ENCODE measurements around the gene RRAS2. TPM values are rescaled to one million over a fixed set of nuclear protein-coding genes. Genes with fewer than 3 reads are reported as not detected.

Gene RRAS2
- total RNA-seq, 1 experiment from 2014 or later: 158 TPM

DNA sequence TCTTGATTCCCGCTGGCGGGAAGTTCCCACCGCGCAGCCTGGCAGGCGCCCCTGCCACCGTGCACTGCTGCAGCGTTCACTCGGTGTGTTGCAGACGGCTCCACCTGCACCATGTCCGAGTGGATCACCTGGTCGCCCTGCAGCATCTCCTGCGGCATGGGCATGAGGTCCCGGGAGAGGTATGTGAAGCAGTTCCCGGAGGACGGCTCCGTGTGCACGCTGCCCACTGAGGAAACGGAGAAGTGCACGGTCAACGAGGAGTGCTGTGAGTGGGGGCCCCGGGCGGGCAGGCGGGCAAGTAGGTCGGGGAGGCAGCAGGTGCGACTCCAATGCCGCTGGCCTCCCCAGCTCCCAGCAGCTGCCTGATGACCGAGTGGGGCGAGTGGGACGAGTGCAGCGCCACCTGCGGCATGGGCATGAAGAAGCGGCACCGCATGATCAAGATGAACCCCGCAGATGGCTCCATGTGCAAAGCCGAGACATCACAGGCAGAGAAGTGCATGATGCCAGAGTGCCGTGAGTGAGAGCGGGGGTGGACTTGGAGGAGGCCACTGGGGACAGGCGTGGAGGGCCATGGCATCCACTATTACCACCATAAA lies 99.7 kb downstream of the RRAS2 start:
- no peak for DNase-seq

More for the DNA sequence above, 99.7 kb downstream of the RRAS2 start:
- TF ChIP-seq, protein P1, sequence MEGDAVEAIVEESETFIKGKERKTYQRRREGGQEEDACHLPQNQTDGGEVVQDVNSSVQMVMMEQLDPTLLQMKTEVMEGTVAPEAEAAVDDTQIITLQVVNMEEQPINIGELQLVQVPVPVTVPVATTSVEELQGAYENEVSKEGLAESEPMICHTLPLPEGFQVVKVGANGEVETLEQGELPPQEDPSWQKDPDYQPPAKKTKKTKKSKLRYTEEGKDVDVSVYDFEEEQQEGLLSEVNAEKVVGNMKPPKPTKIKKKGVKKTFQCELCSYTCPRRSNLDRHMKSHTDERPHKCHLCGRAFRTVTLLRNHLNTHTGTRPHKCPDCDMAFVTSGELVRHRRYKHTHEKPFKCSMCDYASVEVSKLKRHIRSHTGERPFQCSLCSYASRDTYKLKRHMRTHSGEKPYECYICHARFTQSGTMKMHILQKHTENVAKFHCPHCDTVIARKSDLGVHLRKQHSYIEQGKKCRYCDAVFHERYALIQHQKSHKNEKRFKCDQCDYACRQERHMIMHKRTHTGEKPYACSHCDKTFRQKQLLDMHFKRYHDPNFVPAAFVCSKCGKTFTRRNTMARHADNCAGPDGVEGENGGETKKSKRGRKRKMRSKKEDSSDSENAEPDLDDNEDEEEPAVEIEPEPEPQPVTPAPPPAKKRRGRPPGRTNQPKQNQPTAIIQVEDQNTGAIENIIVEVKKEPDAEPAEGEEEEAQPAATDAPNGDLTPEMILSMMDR (conservative IDR thresholded peaks at IDR 0.05): peak; percentile 24; the same call in 1 of the 3 replicates
- Mint-ChIP-seq H3K27me3 (ENCODE audit: low read depth) (peaks cover 10% of the 10 kb centered on the region), H3K4me1 (no peaks in the 10 kb centered on the region), H3K27ac (no peak overlapping the region), H3K4me3 (no peak overlapping the region), H3K36me3 (ENCODE audit: insufficient read depth in 1 of 3, low read depth in 3 of 3) (peaks cover 3 to 9% (median 8%) of the 10 kb centered on the region in 3 experiments; a peak in 6 of 7 replicates), H3K9me3 (peaks cover 4 to 16% of the 10 kb centered on the region in 2 experiments; a peak in 4 of 5 replicates)
- Histone ChIP-seq H3K14ac (ENCODE audit: insufficient read depth, low read length) (no peak overlapping the region), H2BK15ac (ENCODE audit: low read depth, low read length) (no peak overlapping the region), H3K9ac (ENCODE audit: extremely low read depth, insufficient read length, low read length) (no peak overlapping the region), H4K91ac (ENCODE audit: insufficient read length, low read depth, low read length) (no peak overlapping the region), H3K4ac (ENCODE audit: low read depth, low read length) (no peak overlapping the region), H2AFZ (ENCODE audit: low read length) (no peak overlapping the region), H2BK120ac (ENCODE audit: low read depth, low read length, poor library complexity, severe bottlenecking) (no peak overlapping the region), H4K5ac (ENCODE audit: insufficient read length, low read depth, low read length) (no peak overlapping the region), H3K27me3 (ENCODE audit: insufficient read depth, low read length) (no peaks in the 10 kb centered on the region), H3K27ac (ENCODE audit: insufficient read length, low read depth, low read length) (no peak overlapping the region), H3K4me2 (ENCODE audit: insufficient read depth, insufficient read length, low read length) (no peak overlapping the region), H2BK12ac (ENCODE audit: insufficient read length, low read depth, low read length) (no peak overlapping the region), H4K8ac (replicated peaks; ENCODE audit: insufficient read length, low read depth, low read length) (no peak overlapping the region), H2BK5ac (ENCODE audit: insufficient read length, low read length) (no peak overlapping the region), H3T11ph (ENCODE audit: low read length) (no peak overlapping the region), H2AK5ac (ENCODE audit: insufficient read length, low read length) (no peak overlapping the region), H3K23ac (ENCODE audit: insufficient read length, low read depth, low read length) (no peak overlapping the region), H3K79me1 (ENCODE audit: insufficient read depth, low read depth, low read length, poor library complexity, severe bottlenecking) (no peaks in the 10 kb centered on the region), H3K56ac (ENCODE audit: insufficient read length, low read depth, low read length) (no peak overlapping the region), H4K20me1 (ENCODE audit: control insufficient read depth, insufficient read depth, insufficient read length) (no peaks in the 10 kb centered on the region), H3K18ac (ENCODE audit: insufficient read length, low read depth, low read length) (no peak overlapping the region), H3K9me3 (ENCODE audit: control insufficient read depth, low read depth, low read length) (no peaks in the 10 kb centered on the region), H3K79me2 (ENCODE audit: insufficient read depth, low read length) (no peaks in the 10 kb centered on the region), H3K23me2 (ENCODE audit: insufficient read length, low read depth, low read length, poor library complexity, severe bottlenecking) (no peaks in the 10 kb centered on the region), H2BK20ac (ENCODE audit: low read depth, low read length, poor library complexity, severe bottlenecking) (no peak overlapping the region), H3K4me1 (ENCODE audit: insufficient read depth, low read length) (no peaks in the 10 kb centered on the region)
- WGBS (ENCODE audit: extremely low coverage, insufficient read length, low lambda C conversion rate): no CpG with 5 or more reads among the region's 38 CpGs

Data from H9 (cell line).